Keratinocyte (primary cell): ENCODE measurements around the gene AHNAK2.

ENCODE experiments used
- EZH2 ChIP-seq: IDR thresholded peaks from one replicate; pipeline ENCODE4 v1.6.1; 2012; ENCODE audit warnings: inconsistent platforms, mild to moderate bottlenecking, low read length, moderate library complexity
- TF ChIP-seq, protein P1 (sequence below), 3 experiments: IDR thresholded peaks in 1 of 3; conservative IDR thresholded peaks in 1 of 3; optimal IDR thresholded peaks in 1 of 3; 2 replicates in 2 of 3; 3 replicates in 1 of 3; pipeline versions ENCODE3 to v1.5.1; 2011; ENCODE audit warnings: low read length in 3 of 3, mild to moderate bottlenecking in 3 of 3, moderate library complexity in 2 of 3, control low read depth in 1 of 3, inconsistent platforms in 1 of 3; ENCODE audit not compliant: insufficient read depth in 2 of 3; ENCODE audit errors: extremely low read depth in 1 of 3

DNA sequence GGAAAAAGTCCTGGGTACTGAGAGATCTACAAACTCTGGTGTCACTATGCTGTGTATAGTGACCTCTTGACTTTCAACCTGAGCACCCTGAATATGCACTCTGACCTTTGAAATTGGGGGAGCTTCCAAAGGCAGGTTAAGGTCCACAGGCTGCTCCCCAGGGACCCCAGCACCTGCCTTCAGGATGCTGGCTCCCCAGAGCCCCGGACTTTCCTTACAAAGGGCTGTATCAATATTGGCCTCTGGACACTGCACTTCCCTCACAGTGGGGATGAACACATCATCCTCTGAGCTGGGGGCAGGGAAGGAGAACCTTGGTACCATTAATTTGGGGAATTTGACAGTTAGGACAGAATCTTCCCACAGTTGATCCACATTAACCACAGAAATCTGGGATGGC, 39.2 kb downstream of the AHNAK2 start:
- TF ChIP-seq, protein P1, sequence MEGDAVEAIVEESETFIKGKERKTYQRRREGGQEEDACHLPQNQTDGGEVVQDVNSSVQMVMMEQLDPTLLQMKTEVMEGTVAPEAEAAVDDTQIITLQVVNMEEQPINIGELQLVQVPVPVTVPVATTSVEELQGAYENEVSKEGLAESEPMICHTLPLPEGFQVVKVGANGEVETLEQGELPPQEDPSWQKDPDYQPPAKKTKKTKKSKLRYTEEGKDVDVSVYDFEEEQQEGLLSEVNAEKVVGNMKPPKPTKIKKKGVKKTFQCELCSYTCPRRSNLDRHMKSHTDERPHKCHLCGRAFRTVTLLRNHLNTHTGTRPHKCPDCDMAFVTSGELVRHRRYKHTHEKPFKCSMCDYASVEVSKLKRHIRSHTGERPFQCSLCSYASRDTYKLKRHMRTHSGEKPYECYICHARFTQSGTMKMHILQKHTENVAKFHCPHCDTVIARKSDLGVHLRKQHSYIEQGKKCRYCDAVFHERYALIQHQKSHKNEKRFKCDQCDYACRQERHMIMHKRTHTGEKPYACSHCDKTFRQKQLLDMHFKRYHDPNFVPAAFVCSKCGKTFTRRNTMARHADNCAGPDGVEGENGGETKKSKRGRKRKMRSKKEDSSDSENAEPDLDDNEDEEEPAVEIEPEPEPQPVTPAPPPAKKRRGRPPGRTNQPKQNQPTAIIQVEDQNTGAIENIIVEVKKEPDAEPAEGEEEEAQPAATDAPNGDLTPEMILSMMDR (optimal IDR thresholded peaks at IDR 0.05 in 1 of 3, IDR thresholded peaks at IDR 0.05 in 1 of 3, conservative IDR thresholded peaks at IDR 0.05 in 1 of 3; ENCODE audit: extremely low read depth in 1 of 3, insufficient read depth in 2 of 3, low read length in 3 of 3), result no peak
- no peak for TF ChIP-seq EZH2
